HFFc6 (cell line): ENCODE data around the gene PFKP. TPM values are rescaled to one million over a fixed set of nuclear protein-coding genes. Genes with fewer than 3 reads are reported as not detected.

Source experiments
- DNase-seq: peaks from one replicate; pipeline ENCODE4 v3.0.0-alpha.2; 2018
- H3K27ac Mint-ChIP-seq: 2 replicates; pipeline ENCODE4 v1.8.0; 2020; ENCODE audit warnings: mild to moderate bottlenecking, mixed read lengths
- H3K27me3 Mint-ChIP-seq: 2 replicates; pipeline ENCODE4 v1.8.0; 2021; ENCODE audit warnings: mild to moderate bottlenecking, moderate library complexity, mixed read lengths; ENCODE audit not compliant: insufficient read depth
- H3K36me3 Mint-ChIP-seq: 2 replicates; pipeline ENCODE4 v1.8.0; 2021; ENCODE audit warnings: low read depth, mixed read lengths
- H3K4me1 Mint-ChIP-seq: 2 replicates; pipeline ENCODE4 v1.8.0; 2020; ENCODE audit warnings: low read depth, mixed read lengths
- H3K4me3 Mint-ChIP-seq: 2 replicates; pipeline ENCODE4 v1.8.0; 2020; ENCODE audit warnings: mild to moderate bottlenecking, moderate library complexity, mixed read lengths
- H3K9me3 Mint-ChIP-seq: 2 replicates; pipeline ENCODE4 v1.8.0; 2020; ENCODE audit warnings: mild to moderate bottlenecking, mixed read lengths
- total RNA-seq, 6 experiments: library from RNA; stranded (reverse); fragmentation: NEBNext Ultra II Directional; extraction: Animal tissue kit (Norgen Biotek cat#: 25700); gene quantifications; 2 replicates in 1 of 6; 3 replicates in 5 of 6; pipeline ENCODE4 v1.2.3, GENCODE V29; 2021
- TF ChIP-seq, protein P1 (sequence below): fragments of 200-600 bp; sonication (generic); IDR thresholded peaks from 2 replicates; pipeline ENCODE4 v1.5.0; 2021; ENCODE audit warnings: antibody characterized with exemption, mild to moderate bottlenecking

Gene PFKP
- total RNA-seq, 6 experiments from 2014 or later = 131 to 173 (median 161) TPM

DNA sequence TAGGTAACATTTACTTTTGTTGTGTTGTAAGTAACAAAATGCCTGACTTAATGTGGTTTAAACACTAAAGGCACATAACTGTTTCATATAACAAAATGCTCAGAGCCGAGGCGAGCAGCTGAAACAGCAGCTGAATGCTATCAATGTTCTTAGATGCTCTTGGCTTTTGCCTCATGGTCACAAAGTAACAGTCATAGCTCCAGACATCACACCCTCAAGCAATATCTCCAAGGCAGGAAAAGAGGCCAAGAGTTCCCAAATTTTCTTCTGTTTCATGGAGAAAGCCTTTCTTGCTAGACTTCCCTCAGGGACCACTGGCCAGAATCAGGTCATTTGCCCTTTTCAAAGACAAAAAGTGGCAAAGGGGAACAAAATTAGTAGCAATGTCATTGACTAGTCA lies 43.5 kb upstream of the PFKP start:
- H3K27ac Mint-ChIP-seq = no peak overlapping the region
- no peaks in the 10 kb centered on the region for H3K4me1 Mint-ChIP-seq
- no peak for DNase-seq
- TF ChIP-seq, protein P1, sequence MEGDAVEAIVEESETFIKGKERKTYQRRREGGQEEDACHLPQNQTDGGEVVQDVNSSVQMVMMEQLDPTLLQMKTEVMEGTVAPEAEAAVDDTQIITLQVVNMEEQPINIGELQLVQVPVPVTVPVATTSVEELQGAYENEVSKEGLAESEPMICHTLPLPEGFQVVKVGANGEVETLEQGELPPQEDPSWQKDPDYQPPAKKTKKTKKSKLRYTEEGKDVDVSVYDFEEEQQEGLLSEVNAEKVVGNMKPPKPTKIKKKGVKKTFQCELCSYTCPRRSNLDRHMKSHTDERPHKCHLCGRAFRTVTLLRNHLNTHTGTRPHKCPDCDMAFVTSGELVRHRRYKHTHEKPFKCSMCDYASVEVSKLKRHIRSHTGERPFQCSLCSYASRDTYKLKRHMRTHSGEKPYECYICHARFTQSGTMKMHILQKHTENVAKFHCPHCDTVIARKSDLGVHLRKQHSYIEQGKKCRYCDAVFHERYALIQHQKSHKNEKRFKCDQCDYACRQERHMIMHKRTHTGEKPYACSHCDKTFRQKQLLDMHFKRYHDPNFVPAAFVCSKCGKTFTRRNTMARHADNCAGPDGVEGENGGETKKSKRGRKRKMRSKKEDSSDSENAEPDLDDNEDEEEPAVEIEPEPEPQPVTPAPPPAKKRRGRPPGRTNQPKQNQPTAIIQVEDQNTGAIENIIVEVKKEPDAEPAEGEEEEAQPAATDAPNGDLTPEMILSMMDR = no peak
- H3K9me3 Mint-ChIP-seq = no peaks in the 10 kb centered on the region
- no peaks in the 10 kb centered on the region; the same call in 1 of the 2 replicates for H3K36me3 Mint-ChIP-seq
- H3K4me3 Mint-ChIP-seq = no peak overlapping the region
- peaks cover 30% of the 10 kb centered on the region for H3K27me3 Mint-ChIP-seq

DNA sequence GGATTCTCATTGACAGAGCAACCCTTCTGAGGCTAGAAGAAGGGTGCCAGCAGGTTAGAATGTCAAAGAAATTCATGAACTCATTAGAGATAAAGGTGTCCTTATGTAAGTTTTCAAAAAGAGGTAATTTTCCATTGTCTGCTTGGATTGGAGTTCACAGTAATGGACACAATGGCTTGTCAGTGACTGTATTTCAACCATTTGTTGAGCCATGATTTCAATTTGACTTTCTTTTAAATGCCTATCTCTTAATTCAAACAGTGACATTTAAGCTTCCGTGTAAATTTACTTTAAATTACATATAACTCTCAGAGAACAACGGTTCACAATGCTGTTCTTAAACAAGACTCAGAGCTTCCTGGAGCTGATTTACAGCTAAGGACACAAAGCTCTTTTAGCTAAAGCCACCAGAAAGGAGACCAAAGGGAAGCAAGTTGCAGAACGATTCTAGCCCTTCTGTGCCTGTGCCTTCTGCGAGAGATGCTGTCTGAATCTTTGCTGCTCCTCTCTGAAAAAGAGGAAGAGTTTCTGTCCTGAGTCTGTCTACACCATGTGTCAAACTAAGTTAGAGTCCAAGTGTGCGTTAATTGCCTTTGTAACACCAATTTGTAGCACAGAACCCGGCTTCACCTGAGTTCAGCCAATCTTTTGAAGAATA lies 42.2 kb upstream of the PFKP start:
- no peaks in the 10 kb centered on the region for H3K4me1 Mint-ChIP-seq
- TF ChIP-seq, protein P1 = no peak
- no peak for DNase-seq
- H3K27me3 Mint-ChIP-seq = peaks cover 31% of the 10 kb centered on the region
- H3K36me3 Mint-ChIP-seq = no peaks in the 10 kb centered on the region; the same call in 1 of the 2 replicates
- no peak overlapping the region for H3K27ac Mint-ChIP-seq
- H3K9me3 Mint-ChIP-seq = no peaks in the 10 kb centered on the region
- no peak overlapping the region for H3K4me3 Mint-ChIP-seq

DNA sequence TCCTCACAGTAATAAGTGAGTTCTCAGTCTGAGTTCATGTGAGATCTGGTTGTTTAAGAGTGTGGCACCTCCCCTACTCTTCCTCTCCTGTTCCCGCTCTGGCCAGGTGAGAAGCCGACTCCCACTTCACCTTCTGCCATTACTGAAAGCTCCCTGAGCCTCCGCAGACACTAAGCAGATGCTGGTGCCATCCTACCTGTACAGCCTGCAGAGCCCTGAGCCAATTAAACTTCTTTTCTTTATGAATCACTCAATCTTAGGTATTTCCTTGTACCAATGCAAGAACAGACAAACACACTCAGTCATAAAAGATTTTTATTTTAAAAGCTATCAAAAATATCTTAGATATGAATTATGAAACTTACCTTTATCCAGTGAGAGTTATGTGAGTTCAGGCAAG lies 39.5 kb upstream of the PFKP start:
- Mint-ChIP-seq H3K36me3 (no peaks in the 10 kb centered on the region), H3K9me3 (no peaks in the 10 kb centered on the region), H3K4me3 (no peak overlapping the region), H3K27me3 (peaks cover 25% of the 10 kb centered on the region), H3K4me1 (peaks cover 14% of the 10 kb centered on the region), H3K27ac (no peak overlapping the region)
- no peak for DNase-seq
- TF ChIP-seq, protein P1 = no peak

DNA sequence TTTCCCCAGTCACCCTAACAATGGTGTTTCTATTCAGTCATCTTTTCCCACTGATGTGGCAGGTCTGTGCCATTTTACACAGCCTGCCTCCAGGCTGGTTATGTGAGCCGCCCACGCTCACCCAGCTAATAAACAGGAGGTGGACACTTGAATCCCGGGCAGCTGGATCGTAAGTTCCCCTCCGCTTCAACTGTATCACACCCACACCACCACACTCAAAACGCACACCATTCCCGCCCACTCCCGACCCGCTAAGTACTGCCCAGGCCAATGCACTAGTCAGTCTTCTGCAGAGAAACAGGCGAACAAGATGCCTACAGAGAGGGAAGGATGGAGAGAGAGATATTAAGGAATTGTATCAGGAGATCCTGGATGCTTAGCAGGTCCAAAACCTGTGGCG lies 38.9 kb upstream of the PFKP start:
- peaks cover 21% of the 10 kb centered on the region for H3K27me3 Mint-ChIP-seq
- DNase-seq = no peak
- H3K36me3 Mint-ChIP-seq = no peaks in the 10 kb centered on the region

DNA sequence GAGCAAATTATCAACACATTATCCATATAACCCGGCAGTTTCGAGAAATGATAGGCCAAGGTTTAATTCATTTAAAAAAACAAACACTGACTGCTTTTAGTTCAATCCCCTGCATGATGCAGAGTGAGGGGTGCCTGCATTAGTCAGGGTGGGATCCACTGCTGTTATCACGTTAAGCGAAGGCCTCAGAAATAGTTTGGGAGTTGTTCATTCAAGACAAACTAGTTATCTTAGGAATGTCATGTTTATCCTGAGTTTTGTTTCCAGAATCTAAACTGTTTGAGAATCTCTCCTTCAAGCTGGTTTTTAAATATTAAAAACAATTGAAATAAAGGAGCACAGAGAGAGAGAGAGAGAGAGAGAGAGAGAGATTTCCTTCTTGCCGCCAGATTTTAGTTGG lies 36.6 kb upstream of the PFKP start:
- DNase-seq = no peak
- no peak overlapping the region for H3K4me3 Mint-ChIP-seq
- peaks cover 21% of the 10 kb centered on the region for H3K27me3 Mint-ChIP-seq
- no peaks in the 10 kb centered on the region for H3K36me3 Mint-ChIP-seq
- H3K27ac Mint-ChIP-seq = no peak overlapping the region
- H3K4me1 Mint-ChIP-seq = peaks cover 14% of the 10 kb centered on the region
- TF ChIP-seq, protein P1 = no peak
- no peaks in the 10 kb centered on the region for H3K9me3 Mint-ChIP-seq

More for the DNA sequence above, 38.9 kb upstream of the PFKP start:
- H3K4me1 Mint-ChIP-seq = peaks cover 14% of the 10 kb centered on the region
- no peaks in the 10 kb centered on the region for H3K9me3 Mint-ChIP-seq
- H3K27ac Mint-ChIP-seq = no peak overlapping the region
- TF ChIP-seq, protein P1 = no peak
- H3K4me3 Mint-ChIP-seq = no peak overlapping the region
